Measurements from ENCODE around the gene TLCD2. TPM values are rescaled to one million over a fixed set of nuclear protein-coding genes. Genes with fewer than 3 reads are reported as not detected.
"Not testable (repeated sequence)": the region's sequence is repeated elsewhere in the genome, so short reads cannot be mapped to it uniquely, and the experiment has no call there.

TLCD2 gene
- total and polyA plus RNA-seq, 11 donors: 1.5 to 6.1 (median 2.3) TPM

DNA sequence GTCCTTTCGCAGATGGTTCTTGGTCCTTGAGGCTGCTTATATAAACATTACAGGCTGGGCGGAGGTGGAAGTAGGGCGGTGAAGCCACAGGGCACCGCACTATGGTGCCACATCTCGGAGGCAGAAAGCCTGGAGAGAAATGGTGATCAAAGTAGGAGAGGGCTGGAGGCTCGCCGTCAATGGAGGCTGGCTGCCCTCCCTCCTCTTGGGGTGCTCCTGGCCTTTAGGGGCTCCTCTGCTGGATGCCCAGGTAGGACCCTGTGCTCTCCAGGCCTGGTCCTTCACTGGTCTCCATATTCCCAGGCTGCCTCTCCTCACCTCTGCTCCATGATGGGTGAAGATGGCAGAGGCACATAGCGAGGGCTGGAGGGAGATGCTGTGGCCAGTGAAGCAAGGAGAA lies 2.1 kb upstream of the TLCD2 start:
- H3K9me3 ChIP-seq: no peaks in the 10 kb centered on the region
- H3K27ac ChIP-seq: peak overlapping the region in 3 of 12 donors; percentile 100
- WGBS, 4 donors: 86 to 93% (median 92%) methylated on average over 8 of the region's 8 CpGs
- H3K4me1 ChIP-seq: peaks cover 4 to 58% (median 42%) of the 10 kb centered on the region in 12 donors
- no peak for DNase-seq
- TF ChIP-seq POLR2A (IDR thresholded peaks at IDR 0.05): no peak
- TF ChIP-seq, protein P1, sequence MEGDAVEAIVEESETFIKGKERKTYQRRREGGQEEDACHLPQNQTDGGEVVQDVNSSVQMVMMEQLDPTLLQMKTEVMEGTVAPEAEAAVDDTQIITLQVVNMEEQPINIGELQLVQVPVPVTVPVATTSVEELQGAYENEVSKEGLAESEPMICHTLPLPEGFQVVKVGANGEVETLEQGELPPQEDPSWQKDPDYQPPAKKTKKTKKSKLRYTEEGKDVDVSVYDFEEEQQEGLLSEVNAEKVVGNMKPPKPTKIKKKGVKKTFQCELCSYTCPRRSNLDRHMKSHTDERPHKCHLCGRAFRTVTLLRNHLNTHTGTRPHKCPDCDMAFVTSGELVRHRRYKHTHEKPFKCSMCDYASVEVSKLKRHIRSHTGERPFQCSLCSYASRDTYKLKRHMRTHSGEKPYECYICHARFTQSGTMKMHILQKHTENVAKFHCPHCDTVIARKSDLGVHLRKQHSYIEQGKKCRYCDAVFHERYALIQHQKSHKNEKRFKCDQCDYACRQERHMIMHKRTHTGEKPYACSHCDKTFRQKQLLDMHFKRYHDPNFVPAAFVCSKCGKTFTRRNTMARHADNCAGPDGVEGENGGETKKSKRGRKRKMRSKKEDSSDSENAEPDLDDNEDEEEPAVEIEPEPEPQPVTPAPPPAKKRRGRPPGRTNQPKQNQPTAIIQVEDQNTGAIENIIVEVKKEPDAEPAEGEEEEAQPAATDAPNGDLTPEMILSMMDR (IDR thresholded peaks at IDR 0.05): no peak
- ATAC-seq: no peak
- H3K36me3 ChIP-seq: peaks cover 0 to 37% (median 32%) of the 10 kb centered on the region in 9 donors
- intact Hi-C loops (cut with DNase I): loop anchor here in 5 of 10 donors (5.0 to 10.0 kb wide), 6 partner anchors 35 to 683 kb away; partner anchors contain the start of gene OVCA2 (in 1 of the 5)
- H3K27me3 ChIP-seq: no peaks in the 10 kb centered on the region
- H3K4me3 ChIP-seq: peak overlapping the region in 2 of 12 donors; percentile 9 to 100

DNA sequence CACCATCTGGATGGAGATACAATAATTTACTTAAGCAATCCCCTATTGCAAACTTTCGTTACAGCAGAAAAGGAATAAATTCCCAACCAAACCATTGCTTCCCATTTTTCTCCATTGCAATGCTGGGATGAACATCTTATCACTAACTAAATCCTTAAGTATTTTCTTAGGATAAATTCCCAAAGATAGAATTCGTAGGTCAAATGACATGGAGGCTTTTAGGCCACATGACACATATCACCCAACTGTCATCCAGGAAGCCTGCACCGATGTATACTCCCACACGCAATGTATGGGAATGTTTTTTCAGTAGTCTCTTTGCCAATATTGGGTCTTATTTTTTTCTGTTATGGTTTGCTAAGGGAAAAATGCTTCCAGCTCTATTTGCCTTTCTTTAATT lies 1.6 kb upstream of the TLCD2 start:
- Histone ChIP-seq H3K4me3 (peak overlapping the region in 2 of 12 donors; percentile 5 to 7), H3K27me3 (no peaks in the 10 kb centered on the region), H3K36me3 (peaks cover 0 to 37% (median 32%) of the 10 kb centered on the region in 9 donors), H3K9me3 (no peaks in the 10 kb centered on the region), H3K27ac (peak overlapping the region in 2 of 12 donors; percentile 100), H3K4me1 (peaks cover 4 to 56% (median 42%) of the 10 kb centered on the region in 12 donors)
- DNase-seq (no peak), ATAC-seq (no peak)
- intact Hi-C loops (cut with DNase I): loop anchor here in 5 of 10 donors (2.0 to 10.0 kb wide), 7 partner anchors 27 to 683 kb away; partner anchors contain the start of genes OVCA2 (in 1 of the 5) and PRPF8 (in 1 of the 5)
- 65 to 77% (median 70%) methylated on average over 4 of the region's 4 CpGs for WGBS, 4 donors
- no peak for TF ChIP-seq POLR2A (IDR thresholded peaks at IDR 0.05)
- TF ChIP-seq, protein P1 (IDR thresholded peaks at IDR 0.05): no peak

DNA sequence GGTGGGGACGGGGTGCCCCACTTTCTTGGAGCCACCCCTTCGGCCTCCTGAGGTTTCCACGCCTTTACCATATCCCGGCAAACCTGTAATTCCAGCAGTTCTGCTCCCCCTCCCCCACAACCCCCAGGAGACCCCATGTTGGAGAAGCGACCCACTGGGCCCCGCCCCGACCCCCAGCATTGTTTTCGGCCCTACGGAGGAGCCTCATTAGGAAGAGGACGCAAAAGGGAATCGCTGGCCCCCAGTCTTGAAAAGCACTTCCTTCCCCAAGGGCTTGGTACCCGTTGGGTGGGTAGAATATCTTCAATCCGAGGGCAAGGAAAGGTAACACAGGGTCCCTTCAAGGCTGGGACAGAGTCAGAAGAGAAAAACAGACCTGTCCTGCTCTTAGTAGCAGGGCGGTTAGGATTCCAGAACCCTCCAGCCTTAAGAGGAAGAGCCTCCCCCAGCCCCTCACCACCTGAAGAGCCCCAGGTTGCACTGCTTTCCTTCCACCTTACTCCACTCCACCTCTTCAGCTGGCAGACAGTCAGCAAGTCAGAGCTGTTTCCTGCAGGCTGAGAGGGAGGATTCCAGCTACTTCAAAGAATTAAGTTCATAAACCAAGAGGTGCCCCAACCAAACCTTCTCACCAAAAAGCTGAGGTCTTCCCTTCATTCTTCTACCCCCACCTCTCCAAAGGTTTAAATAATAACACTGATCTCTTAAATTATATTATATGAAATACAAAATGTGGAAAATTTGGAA lies 803 bp upstream of the TLCD2 start:
- peak overlapping the region; percentile 15 to 88 (median 80) for H3K27ac ChIP-seq
- H3K9me3 ChIP-seq: no peaks in the 10 kb centered on the region
- H3K4me1 ChIP-seq: peaks cover 4 to 56% (median 42%) of the 10 kb centered on the region in 12 donors
- intact Hi-C loops (cut with DNase I): loop anchor here in 5 of 10 donors (2.0 to 10.0 kb wide), 7 partner anchors 26 to 684 kb away; partner anchors contain the start of genes OVCA2 (in 1 of the 5) and PRPF8 (in 1 of the 5)
- no peaks in the 10 kb centered on the region for H3K27me3 ChIP-seq
- H3K36me3 ChIP-seq: peaks cover 0 to 37% (median 32%) of the 10 kb centered on the region in 9 donors
- TF ChIP-seq POLR2A (IDR thresholded peaks at IDR 0.05): no peak
- TF ChIP-seq, protein P1 (IDR thresholded peaks at IDR 0.05): no peak
- H3K4me3 ChIP-seq: peak overlapping the region; percentile 57 to 98 (median 75)
- WGBS, 4 donors: 34 to 42% (median 38%) methylated on average over 14 of the region's 14 CpGs
- ATAC-seq (no peak), DNase-seq (no peak)

DNA sequence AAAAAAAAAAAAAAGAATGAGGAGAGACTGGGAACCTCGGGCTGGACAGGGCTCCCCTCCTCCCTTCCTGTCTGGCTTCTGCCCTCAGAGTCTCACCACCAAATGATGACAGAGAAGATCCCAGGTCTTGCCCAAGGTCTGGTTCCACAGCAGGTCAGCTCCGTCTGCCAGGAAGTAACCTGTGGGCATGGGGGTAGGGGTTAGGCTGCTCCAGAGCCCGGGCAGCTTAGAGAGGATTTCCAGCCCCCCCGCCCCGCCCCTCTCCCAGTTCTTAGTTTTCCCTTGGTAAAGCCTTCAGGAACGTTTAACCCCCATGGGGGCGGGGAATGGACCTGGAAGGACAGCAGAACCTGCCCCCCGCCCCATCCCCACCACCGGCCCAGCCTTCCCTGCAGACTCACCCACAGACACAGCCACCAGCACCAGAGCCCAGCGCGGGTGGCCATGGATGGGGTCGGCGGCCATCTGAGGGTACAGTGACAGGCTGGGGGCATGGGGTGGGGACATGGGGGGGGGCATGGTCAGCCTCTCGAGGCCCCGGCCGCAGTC lies 700 bp downstream of the TLCD2 start:
- peaks cover 0 to 37% (median 32%) of the 10 kb centered on the region in 9 donors for H3K36me3 ChIP-seq
- no peaks in the 10 kb centered on the region for H3K9me3 ChIP-seq
- peaks cover 4 to 51% (median 39%) of the 10 kb centered on the region in 12 donors for H3K4me1 ChIP-seq
- 7 to 21% (median 12%) methylated on average over 6 to 16 of the region's 16 CpGs for WGBS, 4 donors
- TF ChIP-seq, protein P1 (IDR thresholded peaks at IDR 0.05): no peak
- no peak for TF ChIP-seq POLR2A (IDR thresholded peaks at IDR 0.05)
- intact Hi-C loops (cut with DNase I): loop anchor here in 1 of 10 donors (5.0 kb wide), 1 partner anchor 37 kb away; no protein-coding TSS in a partner anchor
- ATAC-seq (peak in 1 of 4 donors; percentile 8), DNase-seq (peak in 1 of 5 donors; percentile 35)
- H3K4me3 ChIP-seq: peak overlapping the region; percentile 57 to 98 (median 75)
- no peaks in the 10 kb centered on the region for H3K27me3 ChIP-seq
- peak overlapping the region in 10 of 12 donors; percentile 64 to 88 (median 81) for H3K27ac ChIP-seq

DNA sequence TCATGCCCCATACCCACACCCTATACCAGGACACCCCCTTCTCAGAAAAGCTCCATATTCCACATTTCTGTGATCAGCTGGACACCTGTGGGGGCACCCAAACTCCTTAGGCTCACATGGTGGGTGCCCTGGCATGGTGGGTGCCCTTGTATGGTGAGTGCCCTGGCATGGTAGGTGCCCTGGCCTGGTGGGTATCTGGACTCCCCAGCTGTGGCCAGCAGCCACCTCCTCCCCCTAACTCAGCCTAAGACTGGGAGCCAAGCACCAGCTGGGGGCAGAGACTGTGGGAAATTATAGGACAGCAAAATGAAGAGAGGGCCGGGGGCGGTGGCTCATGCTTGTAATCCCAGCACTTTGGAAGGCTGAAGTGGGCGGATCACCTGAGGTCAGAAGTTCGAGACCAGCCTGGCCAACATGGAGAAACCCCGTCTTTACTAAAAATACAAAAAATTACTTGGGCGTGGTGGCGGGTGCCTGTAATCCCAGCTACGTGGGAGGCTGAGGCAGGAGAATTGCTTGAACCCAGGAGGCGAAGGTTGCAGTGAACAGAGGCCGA lies 1.3 kb downstream of the TLCD2 start:
- intact Hi-C loops (cut with DNase I): loop anchor here in 1 of 10 donors (5.0 kb wide), 1 partner anchor 37 kb away; no protein-coding TSS in a partner anchor
- H3K4me1 ChIP-seq: peaks cover 2 to 46% (median 35%) of the 10 kb centered on the region in 12 donors
- H3K27me3 ChIP-seq, DNase-seq, H3K27ac ChIP-seq, ATAC-seq, H3K9me3 ChIP-seq: not testable (repeated sequence)
- WGBS, 4 donors: 90 to 95% (median 93%) methylated on average over 10 of the region's 10 CpGs
- peaks cover 0 to 32% (median 29%) of the 10 kb centered on the region in 9 donors for H3K36me3 ChIP-seq
- H3K4me3 ChIP-seq: peak overlapping the region in 1 of 12 donors; percentile 98

All from heart left ventricle (tissue), 16 donors.